ENCODE data around the gene MAP1S. TPM values are rescaled to one million over a fixed set of nuclear protein-coding genes. Genes with fewer than 3 reads are reported as not detected.
A peak's percentile ranks its signal among the peaks of the same experiment; 100 is the strongest.
"Not testable (repeated sequence)": the region's sequence is repeated elsewhere in the genome, so short reads cannot be mapped to it uniquely, and the experiment has no call there.

Gene MAP1S
- total and polyA plus RNA-seq, 2 donors (not counting 1 experiment from before 2014, with no cell fraction given), result 10.5 to 18.3 TPM

- Histone ChIP-seq H3K9ac (ENCODE audit: insufficient read depth, low read length) (no peak overlapping the region), H3K27me3 (ENCODE audit: control insufficient read depth, insufficient read depth, low read length) (no peaks in the 10 kb centered on the region), H3K4me2 (ENCODE audit: extremely low read depth, insufficient read depth, low read length) (no peak overlapping the region), H3K4me1 (ENCODE audit: control insufficient read depth, extremely low read depth, insufficient read depth, low read length) (peaks cover 3% of the 10 kb centered on the region), H3K36me3 (ENCODE audit: control insufficient read depth, insufficient read depth, low read length) (no peaks in the 10 kb centered on the region), H2AFZ (ENCODE audit: low read length) (no peak overlapping the region), H3K27ac (ENCODE audit: insufficient read depth, low read length) (no peak overlapping the region), H3K79me2 (ENCODE audit: control insufficient read depth, insufficient read depth, low read length) (no peaks in the 10 kb centered on the region), H3K9me3 (ENCODE audit: control insufficient read depth, insufficient read depth, low read depth, low read length) (no peaks in the 10 kb centered on the region), H4K20me1 (ENCODE audit: control insufficient read depth, extremely low read depth, insufficient read depth, low read length) (no peaks in the 10 kb centered on the region), H3K4me3 (replicated peaks in 1 of 4; ENCODE audit: control extremely low read depth in 1 of 4, insufficient read depth in 1 of 4, low read depth in 3 of 4, low read length in 4 of 4) (no peak overlapping the region)
- peak in 1 of 2 donors; percentile 25 for DNase-seq (ENCODE audit: low read depth in 2 of 2)
- no peak for TF ChIP-seq CTCF (conservative IDR thresholded peaks at IDR 0.05 in 1 of 2, IDR thresholded peaks at IDR 0.05 in 1 of 2; ENCODE audit: low read depth in 1 of 2, low read length in 2 of 2)
- TF ChIP-seq EZH2 (IDR thresholded peaks at IDR 0.05; ENCODE audit: low read length, missing control alignments), result no peak
Observed at GRCh38 chr19:17778251-17778967, 59.1 kb downstream of the MAP1S start.

DNA sequence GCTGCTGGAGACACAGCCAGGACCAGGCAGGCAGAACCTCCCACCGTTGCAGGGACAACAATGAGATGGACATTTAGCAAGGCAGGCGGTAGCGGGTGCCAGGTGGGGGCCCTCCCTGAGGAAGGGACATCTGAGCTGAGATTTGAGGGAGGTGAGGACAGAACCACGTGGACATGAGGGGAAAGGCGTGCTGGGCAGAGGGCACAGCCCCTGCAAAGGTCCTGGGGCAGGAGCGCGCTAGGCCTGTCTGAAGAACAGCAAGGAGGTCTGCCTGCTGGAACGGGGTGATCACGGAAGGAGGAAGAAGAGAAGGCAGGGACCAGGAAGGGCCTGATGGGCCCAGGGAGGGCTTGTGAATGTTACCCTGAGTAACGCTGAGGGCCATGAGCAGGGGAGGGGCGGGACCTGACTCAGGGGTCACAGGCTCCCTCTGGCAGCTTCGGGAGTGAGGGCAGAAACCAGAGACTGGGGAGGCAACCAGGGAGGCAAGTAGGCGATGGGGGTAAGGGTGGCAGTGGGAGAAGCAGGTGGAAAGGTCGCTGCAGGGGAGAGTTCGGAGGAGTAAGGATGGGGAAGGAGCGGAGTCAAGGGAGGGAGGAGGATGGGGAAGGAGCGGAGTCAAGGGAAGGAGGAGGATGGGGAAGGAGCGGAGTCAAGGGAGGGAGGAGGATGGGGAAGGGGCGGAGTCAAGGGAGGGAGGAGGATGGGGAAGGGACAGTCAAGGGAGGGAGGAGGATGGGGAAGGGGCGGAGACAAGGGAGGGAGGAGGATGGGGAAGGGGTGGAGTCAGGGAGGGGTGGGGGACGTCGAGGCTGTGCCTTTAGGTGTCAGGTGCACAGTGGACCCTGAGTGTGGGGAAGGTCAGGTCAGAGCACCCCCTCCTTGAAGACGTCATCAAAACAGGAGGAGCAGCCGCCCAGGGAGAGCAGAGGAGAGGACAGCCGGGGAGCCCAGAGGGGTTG, 60.0 kb downstream of the MAP1S start:
- Histone ChIP-seq H3K9me3 (ENCODE audit: control insufficient read depth, insufficient read depth, low read depth, low read length) (no peaks in the 10 kb centered on the region), H3K27ac (ENCODE audit: insufficient read depth, low read length) (no peak overlapping the region), H3K36me3 (ENCODE audit: control insufficient read depth, insufficient read depth, low read length) (no peaks in the 10 kb centered on the region), H3K9ac (ENCODE audit: insufficient read depth, low read length) (no peak overlapping the region), H3K79me2 (ENCODE audit: control insufficient read depth, insufficient read depth, low read length) (no peaks in the 10 kb centered on the region), H3K27me3 (ENCODE audit: control insufficient read depth, insufficient read depth, low read length) (no peaks in the 10 kb centered on the region), H3K4me1 (ENCODE audit: control insufficient read depth, extremely low read depth, insufficient read depth, low read length) (peaks cover 3% of the 10 kb centered on the region), H4K20me1 (ENCODE audit: control insufficient read depth, extremely low read depth, insufficient read depth, low read length) (no peaks in the 10 kb centered on the region), H3K4me3 (replicated peaks in 1 of 4; ENCODE audit: control extremely low read depth in 1 of 4, insufficient read depth in 1 of 4, low read depth in 3 of 4, low read length in 4 of 4) (no peak overlapping the region), H2AFZ (ENCODE audit: low read length) (peak overlapping the region; percentile 49), H3K4me2 (ENCODE audit: extremely low read depth, insufficient read depth, low read length) (no peak overlapping the region)
- TF ChIP-seq EZH2 (IDR thresholded peaks at IDR 0.05; ENCODE audit: low read length, missing control alignments), result no peak
- TF ChIP-seq CTCF (conservative IDR thresholded peaks at IDR 0.05 in 1 of 2, IDR thresholded peaks at IDR 0.05 in 1 of 2; ENCODE audit: low read depth in 1 of 2, low read length in 2 of 2), result no peak
- DNase-seq (ENCODE audit: low read depth in 2 of 2), result peak; percentile 21 to 48

GRCh38 chr19:17780781-17781180, 61.5 kb downstream of the MAP1S start:
- no peak for DNase-seq (ENCODE audit: low read depth in 2 of 2)
- TF ChIP-seq EZH2 (IDR thresholded peaks at IDR 0.05; ENCODE audit: low read length, missing control alignments) (no peak), CTCF (conservative IDR thresholded peaks at IDR 0.05 in 1 of 2, IDR thresholded peaks at IDR 0.05 in 1 of 2; ENCODE audit: low read depth in 1 of 2, low read length in 2 of 2) (no peak)
- H3K79me2 ChIP-seq (ENCODE audit: control insufficient read depth, insufficient read depth, low read length), result no peaks in the 10 kb centered on the region
- H4K20me1 ChIP-seq (ENCODE audit: control insufficient read depth, extremely low read depth, insufficient read depth, low read length), result no peaks in the 10 kb centered on the region
- H3K27me3 ChIP-seq (ENCODE audit: control insufficient read depth, insufficient read depth, low read length), result no peaks in the 10 kb centered on the region
- no peaks in the 10 kb centered on the region for H3K9me3 ChIP-seq (ENCODE audit: control insufficient read depth, insufficient read depth, low read depth, low read length)
- no peak overlapping the region for H3K4me2 ChIP-seq (ENCODE audit: extremely low read depth, insufficient read depth, low read length)
- H3K4me1 ChIP-seq (ENCODE audit: control insufficient read depth, extremely low read depth, insufficient read depth, low read length), result peaks cover 3% of the 10 kb centered on the region
- no peak overlapping the region for H3K9ac ChIP-seq (ENCODE audit: insufficient read depth, low read length)
- no peak overlapping the region for H3K4me3 ChIP-seq (replicated peaks in 1 of 4; ENCODE audit: control extremely low read depth in 1 of 4, insufficient read depth in 1 of 4, low read depth in 3 of 4, low read length in 4 of 4)
- H3K27ac ChIP-seq (ENCODE audit: insufficient read depth, low read length), result no peak overlapping the region
- H3K36me3 ChIP-seq (ENCODE audit: control insufficient read depth, insufficient read depth, low read length), result no peaks in the 10 kb centered on the region
- no peak overlapping the region for H2AFZ ChIP-seq (ENCODE audit: low read length)

GRCh38 chr19:17783721-17784120, 64.4 kb downstream of the MAP1S start:
- not testable (repeated sequence) for H4K20me1 ChIP-seq (ENCODE audit: control insufficient read depth, extremely low read depth, insufficient read depth, low read length); H3K27ac ChIP-seq (ENCODE audit: insufficient read depth, low read length); H3K9me3 ChIP-seq (ENCODE audit: control insufficient read depth, insufficient read depth, low read depth, low read length); H3K4me1 ChIP-seq (ENCODE audit: control insufficient read depth, extremely low read depth, insufficient read depth, low read length); H2AFZ ChIP-seq (ENCODE audit: low read length); H3K9ac ChIP-seq (ENCODE audit: insufficient read depth, low read length); H3K36me3 ChIP-seq (ENCODE audit: control insufficient read depth, insufficient read depth, low read length); H3K4me2 ChIP-seq (ENCODE audit: extremely low read depth, insufficient read depth, low read length); H3K4me3 ChIP-seq (replicated peaks in 1 of 4; ENCODE audit: control extremely low read depth in 1 of 4, insufficient read depth in 1 of 4, low read depth in 3 of 4, low read length in 4 of 4); H3K27me3 ChIP-seq (ENCODE audit: control insufficient read depth, insufficient read depth, low read length); DNase-seq (ENCODE audit: low read depth in 2 of 2); H3K79me2 ChIP-seq (ENCODE audit: control insufficient read depth, insufficient read depth, low read length)

Data from fibroblast of lung (primary cell).